Hair follicle dermal papilla cell (primary cell): Measurements from ENCODE around the gene THSD8. TPM values are rescaled to one million over a fixed set of nuclear protein-coding genes. Genes with fewer than 3 reads are reported as not detected.
A peak's percentile ranks its signal among the peaks of the same experiment; 100 is the strongest.

ENCODE experiments used
- small RNA-seq: library from RNA; depleted of rRNA; stranded (forward); fragments of <200 nt; gene quantifications from one replicate; pipeline ENCODE3, GENCODE V24; 2012
- total RNA-seq: library from RNA; depleted of rRNA; stranded (reverse); fragments of >200 nt; gene quantifications from 2 replicates; pipeline ENCODE4 v1.2.3, GENCODE V29; 2012

Gene THSD8
- not detected in 2 replicates for total RNA-seq

DNA sequence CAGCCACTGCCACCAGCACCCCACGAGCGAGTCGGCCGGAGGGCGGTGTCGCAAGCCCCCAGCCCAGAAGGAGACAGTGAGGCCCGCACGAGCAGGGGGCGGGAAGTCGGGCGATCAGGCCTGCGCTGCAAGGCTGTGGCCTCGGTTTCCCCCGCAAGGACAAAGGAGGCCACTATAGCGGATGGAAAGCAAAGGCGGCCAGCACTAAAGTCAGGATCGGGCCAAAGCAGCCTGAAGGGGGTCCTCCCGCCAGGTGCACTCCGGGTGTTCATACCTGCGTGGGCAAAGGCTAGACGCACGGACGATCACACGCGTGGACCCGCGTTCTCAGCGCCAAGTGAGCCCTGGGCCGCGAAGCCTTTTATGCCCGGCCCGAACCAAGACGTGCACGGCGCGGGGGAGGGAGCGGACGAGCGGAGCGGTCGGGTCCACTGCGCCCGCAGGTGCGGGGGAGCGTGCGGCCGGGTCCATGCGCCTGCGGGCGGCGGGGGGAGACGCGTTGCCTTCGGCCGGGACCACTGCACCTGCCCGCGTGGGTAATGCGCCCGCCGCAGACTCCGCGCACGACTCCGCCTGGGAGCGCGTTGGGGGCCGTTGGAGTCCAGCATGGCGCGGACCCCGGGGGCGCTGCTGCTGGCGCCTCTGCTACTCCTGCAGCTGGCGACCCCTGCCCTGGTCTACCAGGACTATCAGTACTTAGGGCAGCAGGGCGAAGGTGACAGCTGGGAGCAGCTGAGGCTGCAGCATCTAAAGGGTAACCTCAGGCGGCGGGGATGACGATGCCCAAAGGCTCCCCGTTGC is at the start of gene THSD8, which contains the start of gene PRDX2:
Gene THSD8 (plus strand): TSS at position 604 of the 801 bp plus-strand sequence. CDS start 3 bp downstream, at position 607.
Gene PRDX2 (minus strand): TSS at position 335 of the 801 bp plus-strand sequence. CDS start 539 bp downstream, outside the sequence.

DNA sequence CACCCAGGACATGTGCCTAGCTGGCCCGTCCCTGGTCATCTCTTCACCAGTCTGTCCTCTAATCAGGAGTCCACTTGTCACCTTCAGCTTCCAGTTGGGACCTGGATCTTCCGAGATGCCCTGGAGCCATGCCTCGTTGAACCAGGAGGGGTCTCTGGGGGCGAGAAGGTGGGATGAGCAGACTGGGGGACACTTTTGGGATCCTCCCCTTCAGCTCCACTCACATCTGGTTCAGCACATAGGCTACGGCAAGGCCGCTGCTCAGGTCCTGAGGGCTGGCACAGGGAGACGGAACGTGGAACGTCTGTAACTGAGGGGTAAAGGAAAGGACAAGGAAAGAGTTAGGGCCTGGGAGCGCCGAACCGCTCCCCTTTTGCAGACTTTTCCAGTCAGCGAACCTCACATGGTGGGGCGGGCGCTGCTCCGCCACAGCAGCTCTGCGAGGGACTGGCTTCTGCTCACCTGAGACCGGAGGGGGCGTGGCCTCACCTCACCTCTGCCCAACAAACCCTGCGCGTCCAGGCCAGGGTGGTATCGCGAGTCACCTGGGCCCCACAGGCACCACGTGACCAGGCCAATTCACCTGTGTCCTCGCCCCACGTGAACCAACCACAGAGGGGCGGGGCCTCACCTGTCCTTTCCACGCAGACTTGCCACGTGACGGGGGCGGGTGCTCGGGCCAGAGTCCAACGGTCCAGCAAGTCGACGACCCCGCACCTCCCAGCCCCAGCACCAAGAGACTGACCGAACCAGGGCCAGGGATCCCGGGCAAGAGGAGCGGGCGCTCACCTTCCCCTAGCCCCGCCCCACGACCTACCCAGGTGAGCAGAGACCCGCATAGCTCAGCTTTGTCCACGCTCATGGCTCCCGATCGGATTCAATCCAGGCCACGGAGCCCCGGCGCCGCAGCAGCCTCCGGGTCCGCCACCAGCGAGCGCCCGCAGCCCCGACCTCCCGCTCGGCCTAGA is 27.0 kb upstream of the THSD8 start, which contains the start of gene HOOK2:
Gene HOOK2 (minus strand): TSS at position 965 of the 968 bp plus-strand sequence. CDS start 103 bp downstream, at position 862.

DNA sequence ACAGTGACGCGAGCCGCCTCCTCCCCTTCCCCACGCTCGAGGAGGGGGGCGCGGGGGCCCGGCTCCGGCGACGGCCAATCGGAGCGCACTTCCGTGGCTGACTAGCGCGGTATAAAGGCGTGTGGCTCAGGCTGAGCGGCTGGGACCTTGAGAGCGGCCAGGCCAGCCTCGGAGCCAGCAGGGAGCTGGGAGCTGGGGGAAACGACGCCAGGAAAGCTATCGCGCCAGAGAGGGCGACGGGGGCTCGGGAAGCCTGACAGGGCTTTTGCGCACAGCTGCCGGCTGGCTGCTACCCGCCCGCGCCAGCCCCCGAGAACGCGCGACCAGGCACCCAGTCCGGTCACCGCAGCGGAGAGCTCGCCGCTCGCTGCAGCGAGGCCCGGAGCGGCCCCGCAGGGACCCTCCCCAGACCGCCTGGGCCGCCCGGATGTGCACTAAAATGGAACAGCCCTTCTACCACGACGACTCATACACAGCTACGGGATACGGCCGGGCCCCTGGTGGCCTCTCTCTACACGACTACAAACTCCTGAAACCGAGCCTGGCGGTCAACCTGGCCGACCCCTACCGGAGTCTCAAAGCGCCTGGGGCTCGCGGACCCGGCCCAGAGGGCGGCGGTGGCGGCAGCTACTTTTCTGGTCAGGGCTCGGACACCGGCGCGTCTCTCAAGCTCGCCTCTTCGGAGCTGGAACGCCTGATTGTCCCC is 10.4 kb upstream of the THSD8 start, which contains the start of gene JUNB:
Gene JUNB (plus strand): TSS at position 142 of the 706 bp plus-strand sequence. CDS start 286 bp downstream, at position 428.

DNA sequence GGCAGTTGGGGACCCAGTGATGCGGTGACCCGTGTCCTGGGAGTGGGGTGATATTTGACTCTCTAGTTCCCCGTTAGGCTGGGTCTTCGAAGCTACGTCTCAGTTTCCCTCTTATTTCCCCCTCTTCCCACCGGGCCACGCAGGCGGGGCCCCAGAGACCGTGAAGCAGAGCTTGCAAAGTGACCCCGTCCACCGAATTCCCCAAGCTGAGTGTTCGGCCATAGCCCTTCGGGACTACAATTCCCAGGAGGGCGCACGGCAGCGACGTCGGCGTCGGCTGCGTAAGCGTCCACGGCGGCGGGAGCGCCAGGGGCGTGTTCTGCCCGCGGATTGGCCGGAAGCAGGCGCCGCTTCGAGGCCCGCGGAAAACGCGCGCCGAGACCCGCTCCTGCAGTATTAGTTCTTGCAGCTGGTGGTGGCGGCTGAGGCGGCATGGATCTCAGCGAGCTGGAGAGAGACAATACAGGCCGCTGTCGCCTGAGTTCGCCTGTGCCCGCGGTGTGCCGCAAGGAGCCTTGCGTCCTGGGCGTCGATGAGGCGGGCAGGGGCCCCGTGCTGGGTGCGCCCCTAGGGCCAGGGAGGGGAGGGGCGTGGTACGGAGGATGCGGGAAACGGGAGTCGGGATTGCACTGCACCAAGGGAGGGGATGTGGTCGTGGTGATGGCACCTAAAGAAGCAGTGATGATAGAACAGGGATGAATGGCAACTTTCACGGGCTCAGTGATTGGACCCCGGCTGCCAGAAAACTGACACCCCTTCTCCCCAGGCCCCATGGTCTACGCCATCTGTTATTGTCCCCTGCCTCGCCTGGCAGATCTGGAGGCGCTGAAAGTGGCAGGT is 4.6 kb downstream of the THSD8 start, which contains the start of gene RNASEH2A:
Gene RNASEH2A (plus strand): TSS at position 343 of the 840 bp plus-strand sequence. CDS start 90 bp downstream, at position 433.

DNA sequence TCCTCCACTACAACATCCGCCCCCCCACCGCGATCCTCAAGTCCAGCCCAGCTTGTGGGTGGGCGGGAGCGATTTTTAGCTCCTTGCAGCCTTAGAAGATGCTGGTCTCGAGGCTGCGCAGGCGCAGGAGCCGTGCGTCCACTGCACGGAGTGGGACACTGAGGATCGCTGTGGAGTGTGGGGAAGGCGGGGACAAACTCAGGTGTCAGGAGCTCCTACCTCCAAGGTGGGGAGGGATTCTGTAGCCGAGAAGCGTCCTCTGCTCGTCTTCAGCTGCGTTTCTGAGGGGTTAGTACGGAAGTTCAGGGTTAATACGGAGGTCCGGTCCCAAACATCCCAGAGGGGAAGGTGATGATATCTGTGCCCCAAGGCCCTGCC is 32.7 kb downstream of the THSD8 start, which contains the start of gene RTBDN:
Gene RTBDN (minus strand): TSS at position 14 of the 378 bp plus-strand sequence. CDS start 4,600 bp downstream, outside the sequence.

GRCh38 chr19:12838182-12838885 is 36.5 kb downstream of the THSD8 start, which contains the start of gene MAST1:
TSS of gene MAST1 (plus strand) at chr19:12838515. CDS start at chr19:12838573, 58 bp downstream.

Small RNAs within 50 kb of the gene (small RNA-seq; reads per million reads assigned to genes)
- gene MIR5684 (2.4 reads per million, percentile 53 among the genes with 10 or more reads in this experiment), gene MIR6794 (not detected)

Other genes with a start within 250 kb of the THSD8 start
- 5.8 and 6.5 TPM in 2 replicates for gene ZNF490, start 191.3 kb upstream of the THSD8 start, total RNA-seq
- gene ZNF791, start 191.1 kb upstream of the THSD8 start, total RNA-seq, result 16.0 and 18.3 TPM in 2 replicates
- gene MAN2B1, start 135.3 kb upstream of the THSD8 start, total RNA-seq, result 48.8 and 55.5 TPM in 2 replicates
- 6.7 and 8.4 TPM in 2 replicates for gene WDR83, start 135.3 kb upstream of the THSD8 start, total RNA-seq
- gene DHPS, start 120.2 kb upstream of the THSD8 start, total RNA-seq, result 49.5 and 58.8 TPM in 2 replicates
- not detected in 2 replicates for gene GNG14, start 114.1 kb upstream of the THSD8 start, total RNA-seq
- gene FBXW9, start 105.4 kb upstream of the THSD8 start, total RNA-seq, result 10.4 and 12.3 TPM in 2 replicates
- 51.8 and 60.7 TPM in 2 replicates for gene TNPO2, start 78.1 kb upstream of the THSD8 start, total RNA-seq
- 90.7 and 109 TPM in 2 replicates for gene TRIR, start 67.4 kb upstream of the THSD8 start, total RNA-seq
- gene GET3, start 64.6 kb upstream of the THSD8 start, total RNA-seq, result 74.2 and 91.0 TPM in 2 replicates
- gene BEST2, start 50.3 kb upstream of the THSD8 start, total RNA-seq, result not detected in 2 replicates
- gene HOOK2, start 26.5 kb upstream of the THSD8 start, total RNA-seq, result 18.3 and 18.8 TPM in 2 replicates
- gene JUNB, start 10.6 kb upstream of the THSD8 start, total RNA-seq, result 175 and 240 TPM in 2 replicates
- 140 TPM in 2 replicates for gene PRDX2, start 269 bp upstream of the THSD8 start, total RNA-seq
- gene RNASEH2A, start 4.5 kb downstream of the THSD8 start, total RNA-seq, result 3.7 and 6.2 TPM in 2 replicates
- not detected in 2 replicates for gene RTBDN, start 32.5 kb downstream of the THSD8 start, total RNA-seq
- gene MAST1, start 36.4 kb downstream of the THSD8 start, total RNA-seq, result 0.16 and 0.36 TPM in 2 replicates
- 32.3 and 33.5 TPM in 2 replicates for gene DNASE2, start 79.4 kb downstream of the THSD8 start, total RNA-seq
- not detected in 2 replicates for gene KLF1, start 85.1 kb downstream of the THSD8 start, total RNA-seq
- gene GCDH, start 89.1 kb downstream of the THSD8 start, total RNA-seq, result 28.9 and 41.5 TPM in 2 replicates
- 0.24 TPM in 1 of 2 replicates, not detected in the other for gene SYCE2, start 117.2 kb downstream of the THSD8 start, total RNA-seq
- 44.5 and 46.8 TPM in 2 replicates for gene FARSA, start 131.6 kb downstream of the THSD8 start, total RNA-seq
- gene CALR, start 136.5 kb downstream of the THSD8 start, total RNA-seq, result 2,301 and 2,540 TPM in 2 replicates
- gene RAD23A, start 143.8 kb downstream of the THSD8 start, total RNA-seq, result 94.6 and 95.3 TPM in 2 replicates
- gene GADD45GIP1, start 155.2 kb downstream of the THSD8 start, total RNA-seq, result 12.0 and 17.6 TPM in 2 replicates
- gene DAND5, start 167.5 kb downstream of the THSD8 start, total RNA-seq, result 0.65 and 0.85 TPM in 2 replicates
- gene NFIX, start 193.4 kb downstream of the THSD8 start, total RNA-seq, result 135 and 155 TPM in 2 replicates